HepG2 (cell line): ENCODE data around the gene AQP11. TPM values are rescaled to one million over a fixed set of nuclear protein-coding genes. Genes with fewer than 3 reads are reported as not detected.

Source experiments
- CENPT ChIP-seq: sonication (generic); formaldehyde crosslinking; IDR thresholded peaks from 2 replicates; pipeline ENCODE4 v1.8.0; 2022; ENCODE audit warnings: low read depth, mild to moderate bottlenecking, moderate library complexity, missing genetic modification reagents
- FOSL1 ChIP-seq: sonication (generic); formaldehyde crosslinking; IDR thresholded peaks from 2 replicates; pipeline ENCODE4 v1.9.0; 2021; ENCODE audit warnings: missing genetic modification reagents, borderline replicate concordance
- HMG20A ChIP-seq: IDR thresholded peaks from 2 replicates; pipeline ENCODE4 v1.6.1; 2016; ENCODE audit warnings: borderline replicate concordance
- KAT2B ChIP-seq: fragments of 150-350 bp; IDR thresholded peaks from 2 replicates; pipeline ENCODE4 v1.6.1; 2014; ENCODE audit warnings: low read depth, low read length, borderline replicate concordance
- MAFF ChIP-seq: IDR thresholded peaks from 2 replicates; pipeline ENCODE4 v1.6.1; 2011; ENCODE audit warnings: low read depth, low read length, improper control_type of control experiment
- NFYB ChIP-seq: sonication (generic); formaldehyde crosslinking; IDR thresholded peaks from 2 replicates; pipeline ENCODE4 v1.4.0; 2020; ENCODE audit warnings: missing genetic modification reagents
- NR1H2 ChIP-seq: sonication (generic); formaldehyde crosslinking; IDR thresholded peaks from 2 replicates; pipeline ENCODE4 v1.8.1; 2022; ENCODE audit warnings: low read depth, missing genetic modification reagents, borderline replicate concordance
- PAXIP1 ChIP-seq: sonication (generic); formaldehyde crosslinking; conservative IDR thresholded peaks from 2 replicates; pipeline ENCODE4 v1.4.0; 2020; ENCODE audit warnings: mild to moderate bottlenecking, missing genetic modification reagents, moderate library complexity
- PCBP2 ChIP-seq: fragments of 200-400 bp; formaldehyde crosslinking; optimal IDR thresholded peaks from 2 replicates; pipeline ENCODE3; 2018; ENCODE audit warnings: low read length, low read depth; ENCODE audit not compliant: poor library complexity, severe bottlenecking
- THYN1 ChIP-seq: sonication (generic); formaldehyde crosslinking; IDR thresholded peaks from 2 replicates; pipeline ENCODE4 v1.8.1; 2023; ENCODE audit warnings: low read depth, mild to moderate bottlenecking, moderate library complexity, missing genetic modification reagents, borderline replicate concordance
- YEATS2 ChIP-seq: sonication (generic); formaldehyde crosslinking; IDR thresholded peaks from 2 replicates; pipeline ENCODE4 v1.4.0; 2020; ENCODE audit warnings: missing genetic modification reagents, borderline replicate concordance
- ZBTB42 ChIP-seq: sonication (generic); formaldehyde crosslinking; IDR thresholded peaks from 2 replicates; pipeline ENCODE4 v1.5.0; 2020; ENCODE audit warnings: mild to moderate bottlenecking, missing genetic modification reagents
- ZNF10 ChIP-seq: sonication (generic); formaldehyde crosslinking; IDR thresholded peaks from 2 replicates; pipeline ENCODE4 v1.4.0; 2020; ENCODE audit warnings: mild to moderate bottlenecking, low read depth, missing genetic modification reagents, borderline replicate concordance
- ZNF138 ChIP-seq: sonication (generic); formaldehyde crosslinking; IDR thresholded peaks from 2 replicates; pipeline ENCODE4 v1.5.0; 2020; ENCODE audit warnings: mild to moderate bottlenecking, low read depth, missing genetic modification reagents
- ZNF143 ChIP-seq: sonication (generic); formaldehyde crosslinking; IDR thresholded peaks from 2 replicates; pipeline ENCODE4 v1.4.0; 2020; ENCODE audit warnings: missing genetic modification reagents
- ZNF234 ChIP-seq: sonication (generic); formaldehyde crosslinking; conservative IDR thresholded peaks from 2 replicates; pipeline ENCODE4 v1.5.1; 2020; ENCODE audit warnings: mild to moderate bottlenecking, missing genetic modification reagents
- ZNF296 ChIP-seq: sonication (generic); formaldehyde crosslinking; conservative IDR thresholded peaks from 2 replicates; pipeline ENCODE4 v1.5.0; 2020; ENCODE audit warnings: mild to moderate bottlenecking, missing genetic modification reagents
- ZNF3 ChIP-seq: IDR thresholded peaks from 2 replicates; pipeline ENCODE4 v1.7.0; 2017; ENCODE audit warnings: inconsistent platforms
- ZNF33A ChIP-seq: sonication (generic); formaldehyde crosslinking; IDR thresholded peaks from 2 replicates; pipeline ENCODE4 v1.5.1; 2020; ENCODE audit warnings: missing genetic modification reagents, mild to moderate bottlenecking, moderate library complexity, borderline replicate concordance
- ZNF557 ChIP-seq: sonication (generic); formaldehyde crosslinking; IDR thresholded peaks from 2 replicates; pipeline ENCODE4 v1.4.0; 2020; ENCODE audit warnings: missing genetic modification reagents
- ZNF607 ChIP-seq: sonication (generic); formaldehyde crosslinking; IDR thresholded peaks from 2 replicates; pipeline ENCODE4 v1.5.1; 2020; ENCODE audit warnings: missing genetic modification reagents, mild to moderate bottlenecking, borderline replicate concordance
- ZNF674 ChIP-seq: sonication (generic); formaldehyde crosslinking; IDR thresholded peaks from 2 replicates; pipeline ENCODE4 v1.5.0; 2020; ENCODE audit warnings: low read depth, mild to moderate bottlenecking, missing genetic modification reagents
- ZNF768 ChIP-seq: sonication (generic); formaldehyde crosslinking; IDR thresholded peaks from 2 replicates; pipeline ENCODE4 v1.4.0; 2020; ENCODE audit warnings: missing genetic modification reagents
- ZSCAN30 ChIP-seq: sonication (generic); formaldehyde crosslinking; IDR thresholded peaks from 2 replicates; pipeline ENCODE4 v1.5.0; 2020; ENCODE audit warnings: mild to moderate bottlenecking, missing genetic modification reagents
- ZZZ3 ChIP-seq: sonication (generic); formaldehyde crosslinking; IDR thresholded peaks from 2 replicates; pipeline ENCODE4 v1.4.0; 2020; ENCODE audit warnings: missing genetic modification reagents, mild to moderate bottlenecking, borderline replicate concordance
- polyA plus RNA-seq, 8 experiments: library from polyadenylated mRNA; depleted of rRNA in 3 of 8; stranded (reverse) in 7 of 8; unstranded in 1 of 8; fragments of >200 nt; fragmentation: Illumina TruSeq in 4 of 8; extraction: Trizol in 4 of 8; gene quantifications; 2 replicates each; pipeline versions ENCODE4 v1.2.1 to v1.2.3, GENCODE V29; 2011 to 2016; ENCODE audit warnings: low read depth in 4 of 8, missing spikeins in 1 of 8, mixed read lengths in 1 of 8; ENCODE audit not compliant: insufficient read depth in 1 of 8
- total RNA-seq, 5 experiments: library from RNA; depleted of rRNA; stranded (reverse); fragments of >200 nt; fragmentation: Illumina TruSeq; extraction: Trizol; gene quantifications; 2 replicates each; pipeline ENCODE4 v1.2.3, GENCODE V29; 2016; ENCODE audit warnings: low read depth in 1 of 5
- TF ChIP-seq, protein P1 (sequence below): fragments of 450-650 bp; IDR thresholded peaks from 2 replicates; pipeline ENCODE4 v1.6.1; 2016

The AQP11 gene
- total and polyA plus RNA-seq, 2 of the 13 experiments (the other 11 are each of a cell fraction or from before 2014, with no cell fraction given), result 10.4 to 15.3 TPM

DNA sequence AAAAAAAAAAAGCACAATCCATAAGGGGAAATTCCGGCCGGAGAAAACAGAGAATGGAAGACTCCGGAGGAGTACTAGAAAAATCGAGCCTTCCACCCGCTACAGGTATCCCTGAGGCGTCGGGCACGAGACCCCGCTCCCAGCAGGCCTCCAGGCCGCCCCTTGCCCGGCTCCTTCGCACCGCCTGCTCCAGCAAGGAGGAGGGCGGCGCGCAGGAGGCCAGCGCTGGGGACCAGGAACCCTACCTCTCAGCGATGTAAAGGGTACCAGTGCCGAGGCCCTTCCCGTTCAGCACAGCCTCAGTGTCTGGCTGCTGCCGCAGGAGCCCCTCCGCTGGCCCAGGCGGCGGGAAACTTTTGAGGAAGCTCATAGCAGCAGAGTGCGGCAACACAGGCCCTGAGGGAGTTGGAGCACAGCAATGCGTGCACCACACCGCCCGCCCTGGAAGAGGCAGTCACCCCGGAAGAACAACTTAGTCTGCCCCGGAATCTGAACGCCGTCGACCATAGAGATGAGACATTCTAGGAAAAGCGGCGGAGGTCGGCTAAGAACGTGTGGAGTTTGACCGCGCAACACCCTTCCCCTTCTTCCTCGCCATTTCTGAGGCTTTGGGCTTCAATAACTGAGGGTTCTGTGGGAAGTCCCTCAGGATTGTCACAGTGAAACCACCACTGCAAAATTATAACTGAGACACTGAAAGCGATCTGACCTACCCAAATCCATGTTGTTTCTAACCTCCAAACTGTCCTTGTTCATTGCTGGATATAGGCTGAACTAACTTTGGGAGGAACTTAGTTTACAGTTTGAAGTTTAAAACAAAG is 47.8 kb downstream of the AQP11 start, which contains the start of gene CLNS1A (continued):
- peak; percentile 45 for TF ChIP-seq PAXIP1 (CRISPR knock-in tag)
- TF ChIP-seq ZNF296 (CRISPR knock-in tag), result no peak
- peak; percentile 95 for TF ChIP-seq YEATS2 (CRISPR knock-in tag)
- TF ChIP-seq ZNF674 (CRISPR knock-in tag), result no peak
- 0 out of 2 replicates have a peak, but pooled peaks have one; percentile 43 for TF ChIP-seq ZNF557 (CRISPR knock-in tag)
- no peak; the same call in 1 of the 2 replicates for TF ChIP-seq ZNF234
- no peak for TF ChIP-seq MAFF
- no peak for TF ChIP-seq KAT2B
- no peak; the same call in 1 of the 2 replicates for TF ChIP-seq ZNF607 (CRISPR knock-in tag)
- peak; percentile 67; the same call in 1 of the 2 replicates for TF ChIP-seq ZZZ3 (CRISPR knock-in tag)
- 0 out of 2 replicates have a peak, but pooled peaks have one; percentile 75 for TF ChIP-seq ZNF138 (CRISPR knock-in tag)
- TF ChIP-seq ZNF768 (CRISPR knock-in tag), result peak; percentile 82
- peak; percentile 42; the same call in 1 of the 2 replicates for TF ChIP-seq NFYB (CRISPR knock-in tag)
- TF ChIP-seq FOSL1 (CRISPR knock-in tag), result no peak
- no peak for TF ChIP-seq PCBP2
- TF ChIP-seq ZNF10 (CRISPR knock-in tag), result no peak
- peak; percentile 27; the same call in 1 of the 2 replicates for TF ChIP-seq NR1H2 (CRISPR knock-in tag)
- no peak for TF ChIP-seq ZNF143
- TF ChIP-seq HMG20A (CRISPR knock-in tag), result no peak
- no peak for TF ChIP-seq ZNF33A (CRISPR knock-in tag)
- no peak for TF ChIP-seq ZBTB42 (CRISPR knock-in tag)
- 0 out of 2 replicates have a peak, but pooled peaks have one; percentile 72 for TF ChIP-seq ZSCAN30 (CRISPR knock-in tag)
- TF ChIP-seq, protein P1, sequence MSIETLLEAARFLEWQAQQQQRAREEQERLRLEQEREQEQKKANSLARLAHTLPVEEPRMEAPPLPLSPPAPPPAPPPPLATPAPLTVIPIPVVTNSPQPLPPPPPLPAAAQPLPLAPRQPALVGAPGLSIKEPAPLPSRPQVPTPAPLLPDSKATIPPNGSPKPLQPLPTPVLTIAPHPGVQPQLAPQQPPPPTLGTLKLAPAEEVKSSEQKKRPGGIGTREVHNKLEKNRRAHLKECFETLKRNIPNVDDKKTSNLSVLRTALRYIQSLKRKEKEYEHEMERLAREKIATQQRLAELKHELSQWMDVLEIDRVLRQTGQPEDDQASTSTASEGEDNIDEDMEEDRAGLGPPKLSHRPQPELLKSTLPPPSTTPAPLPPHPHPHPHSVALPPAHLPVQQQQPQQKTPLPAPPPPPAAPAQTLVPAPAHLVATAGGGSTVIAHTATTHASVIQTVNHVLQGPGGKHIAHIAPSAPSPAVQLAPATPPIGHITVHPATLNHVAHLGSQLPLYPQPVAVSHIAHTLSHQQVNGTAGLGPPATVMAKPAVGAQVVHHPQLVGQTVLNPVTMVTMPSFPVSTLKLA, result no peak; the same call in 1 of the 2 replicates
- no peak for TF ChIP-seq ZNF3 (CRISPR knock-in tag)
- TF ChIP-seq CENPT (CRISPR knock-in tag), result no peak
- no peak for TF ChIP-seq THYN1 (CRISPR knock-in tag)
